IMR-90 (cell line): ENCODE results near the gene CSK. TPM values are rescaled to one million over a fixed set of nuclear protein-coding genes. Genes with fewer than 3 reads are reported as not detected.

Experiments
- ATAC-seq: fragments of 200-7000 bp; cut with Tn5 transposase; 2 replicates; pipeline ENCODE4 v1.9.1; 2020; ENCODE audit warnings: low read depth, mild to moderate bottlenecking, moderate library complexity
- BruUV-seq: library from RNA; stranded (reverse); fragments of 400-500 nt; replicated peaks from 2 replicates; lab custom pipeline; 2021; lab: Mats Ljungman, UMichigan
- CTCF ChIA-PET: fragments of 300-600 bp; formaldehyde crosslinking; extraction: SDS; loops from one replicate; lab custom pipeline; 2021; ENCODE audit warnings: antibody characterized with exemption; lab: Yijun Ruan, JAX
- POLR2A ChIA-PET: fragments of 300-600 bp; sonication (Branson Sonifier 250); formaldehyde crosslinking; loops from one replicate; lab custom pipeline; 2022; ENCODE audit warnings: antibody characterized with exemption; ENCODE audit not compliant: unreplicated experiment; lab: Charles Lee
- DNase-seq: peaks from one replicate; pipeline ENCODE4 v3.0.0; 2013
- H2AFZ ChIP-seq: replicated peaks from 2 replicates; pipeline ENCODE3; 2013; ENCODE audit warnings: low read length, mild to moderate bottlenecking; ENCODE audit not compliant: poor library complexity
- H2AK5ac ChIP-seq: 2 replicates; pipeline ENCODE4 v1.6.1; 2013; ENCODE audit warnings: low read depth, low read length, inconsistent platforms
- H2AK9ac ChIP-seq: replicated peaks from 2 replicates; pipeline ENCODE3; 2013; ENCODE audit warnings: mild to moderate bottlenecking, low read depth, low read length, moderate library complexity; ENCODE audit not compliant: poor library complexity
- H2BK120ac ChIP-seq: 2 replicates; pipeline ENCODE4 v1.6.1; 2013; ENCODE audit warnings: low read depth, low read length, inconsistent platforms
- H2BK15ac ChIP-seq: 3 replicates; pipeline ENCODE4 v1.6.1; 2013; ENCODE audit warnings: low read depth, low read length, inconsistent platforms
- H2BK20ac ChIP-seq: 2 replicates; pipeline ENCODE4 v1.6.1; 2013; ENCODE audit warnings: low read depth, mild to moderate bottlenecking, inconsistent platforms, low read length, moderate library complexity
- H2BK5ac ChIP-seq: 2 replicates; pipeline ENCODE4 v1.6.1; 2013; ENCODE audit warnings: mild to moderate bottlenecking, low read depth, low read length, inconsistent platforms; ENCODE audit not compliant: poor library complexity, severe bottlenecking
- H3K14ac ChIP-seq: replicated peaks from 2 replicates; pipeline ENCODE4 v1.6.1; 2013; ENCODE audit warnings: low read depth, low read length, inconsistent platforms
- H3K18ac ChIP-seq: 2 replicates; pipeline ENCODE4 v1.6.1; 2013; ENCODE audit warnings: low read depth, low read length, control low read depth
- H3K23ac ChIP-seq: 2 replicates; pipeline ENCODE4 v1.6.1; 2013; ENCODE audit warnings: low read depth, low read length, inconsistent platforms
- H3K27ac ChIP-seq: 2 replicates; pipeline ENCODE4 v1.5.1; 2013; ENCODE audit warnings: mild to moderate bottlenecking, control low read depth, low read length; ENCODE audit not compliant: insufficient read depth
- H3K27me3 ChIP-seq: 2 replicates; pipeline ENCODE4 v1.6.1; 2013; ENCODE audit warnings: low read length; ENCODE audit not compliant: control insufficient read depth, insufficient read depth
- H3K36me3 ChIP-seq: 2 replicates; pipeline ENCODE4 v1.6.1; 2013; ENCODE audit warnings: low read length, mixed read lengths; ENCODE audit not compliant: control insufficient read depth, insufficient read depth
- H3K4ac ChIP-seq: 2 replicates; pipeline ENCODE4 v1.6.1; 2013; ENCODE audit warnings: low read depth, low read length, inconsistent platforms
- H3K4me1 ChIP-seq: 2 replicates; pipeline ENCODE4 v1.6.1; 2013; ENCODE audit warnings: low read length, mixed read lengths; ENCODE audit not compliant: control insufficient read depth, insufficient read depth
- H3K4me2 ChIP-seq: 2 replicates; pipeline ENCODE4 v1.6.1; 2013; ENCODE audit warnings: low read depth, mild to moderate bottlenecking, control low read depth, low read length, moderate library complexity
- H3K4me3 ChIP-seq: 2 replicates; pipeline ENCODE4 v1.5.1; 2013; ENCODE audit warnings: low read depth, mild to moderate bottlenecking, control low read depth, low read length, moderate library complexity; ENCODE audit not compliant: insufficient read depth
- H3K56ac ChIP-seq: 2 replicates; pipeline ENCODE4 v1.6.1; 2013; ENCODE audit warnings: low read length, inconsistent platforms; ENCODE audit not compliant: insufficient read depth; ENCODE audit errors: extremely low read depth
- H3K79me1 ChIP-seq, 2 experiments: 2 replicates each; pipeline ENCODE4 v1.6.1; 2013; ENCODE audit warnings: low read length in 2 of 2, inconsistent platforms in 1 of 2, low read depth in 1 of 2
- H3K9ac ChIP-seq: 2 replicates; pipeline ENCODE4 v1.6.1; 2013; ENCODE audit warnings: low read depth, low read length, control low read depth
- H3K9me1 ChIP-seq: 2 replicates; pipeline ENCODE4 v1.6.1; 2013; ENCODE audit warnings: low read length, inconsistent platforms; ENCODE audit not compliant: insufficient read depth
- H3K9me3 ChIP-seq: 2 replicates; pipeline ENCODE4 v1.6.1; 2013; ENCODE audit warnings: low read length; ENCODE audit not compliant: control insufficient read depth, insufficient read depth
- H4K20me1 ChIP-seq: 2 replicates; pipeline ENCODE4 v1.6.1; 2013; ENCODE audit warnings: low read length, inconsistent platforms; ENCODE audit not compliant: insufficient read depth
- H4K5ac ChIP-seq: 2 replicates; pipeline ENCODE4 v1.6.1; 2013; ENCODE audit warnings: mild to moderate bottlenecking, low read depth, low read length, control low read depth
- H4K8ac ChIP-seq, 2 experiments: 2 replicates each; pipeline ENCODE4 v1.6.1; 2013; ENCODE audit warnings: low read depth in 2 of 2, low read length in 2 of 2, control low read depth in 1 of 2, inconsistent platforms in 1 of 2
- H4K91ac ChIP-seq: 2 replicates; pipeline ENCODE4 v1.6.1; 2013; ENCODE audit warnings: low read depth, low read length, inconsistent platforms; ENCODE audit not compliant: insufficient read depth
- CHD1 ChIP-seq: IDR thresholded peaks from 2 replicates; pipeline ENCODE4 v1.6.1; 2012; ENCODE audit warnings: low read depth, low read length, improper control_type of control experiment
- MAZ ChIP-seq: IDR thresholded peaks from 2 replicates; pipeline ENCODE4 v1.6.1; 2012; ENCODE audit warnings: low read depth, mild to moderate bottlenecking, low read length, improper control_type of control experiment, moderate library complexity, borderline replicate concordance
- RAD21 ChIP-seq: IDR thresholded peaks from 2 replicates; pipeline ENCODE4 v1.6.1; 2012; ENCODE audit warnings: low read length, improper control_type of control experiment
- WGBS, 2 experiments: methylation state at CpG; one replicate each; pipeline versions ENCODE4 v1.1.5 to v1.1.7; 2013; ENCODE audit warnings: missing lambda C conversion rate in 2 of 2; ENCODE audit not compliant: insufficient read length in 1 of 2; ENCODE audit errors: extremely low coverage in 2 of 2; 5-methylcytosine and 5-hydroxymethylcytosine counted together
- dilution Hi-C: fragments of 300-500 bp; cut with HindIII; formaldehyde crosslinking; loops from one replicate; pipeline ENCODE4 v1.14.3; 2018; ENCODE audit warnings: low sequenced_read_pairs; ENCODE audit not compliant: unreplicated experiment
- in situ Hi-C: fragments of 300-500 bp; cut with MboI; formaldehyde crosslinking; loops from 3 replicates; pipeline ENCODE4 v1.14.3; 2019; ENCODE audit warnings: low sequenced_read_pairs, inconsistent platforms, mixed read lengths
- intact Hi-C: fragments of 100-400 bp; cut with micrococcal nuclease; formaldehyde crosslinking; loops from 2 replicates; pipeline ENCODE4 v1.10.0; 2022
- polyA plus RNA-seq, 3 experiments: library from polyadenylated mRNA; depleted of rRNA; stranded (reverse); fragments of >200 nt; gene quantifications; 2 replicates each; pipeline ENCODE4 v1.2.3, GENCODE V29; 2012; ENCODE audit warnings: low replicate concordance in 1 of 3
- total RNA-seq: library from RNA; depleted of rRNA; stranded (reverse); fragments of >200 nt; gene quantifications from 2 replicates; pipeline ENCODE4 v1.2.3, GENCODE V29; 2012

The CSK gene
- total and polyA plus RNA-seq, 2 of the 4 experiments (the other 2 are of a cell fraction), result 10.8 to 54.0 TPM

GRCh38 chr15:74840851-74841775 is 59.2 kb downstream of the CSK start:
- Histone ChIP-seq H4K5ac (no peak overlapping the region), H3K4me3 (no peak overlapping the region), H4K20me1 (no peaks in the 10 kb centered on the region), H3K4ac (no peak overlapping the region), H3K4me2 (no peak overlapping the region), H2BK15ac (no peak overlapping the region), H3K18ac (no peak overlapping the region), H3K27me3 (no peaks in the 10 kb centered on the region), H2BK120ac (no peak overlapping the region), H3K9me3 (no peaks in the 10 kb centered on the region), H2BK20ac (no peak overlapping the region), H4K91ac (no peak overlapping the region), H2AFZ (no peak overlapping the region), H3K23ac (no peak overlapping the region), H3K27ac (no peak overlapping the region), H3K9me1 (0 out of 2 replicates have a peak, but pooled peaks cover 3% of the 10 kb centered on the region), H2AK5ac (no peak overlapping the region), H2BK5ac (no peak overlapping the region), H3K79me1 (peaks cover 0 to 17% of the 10 kb centered on the region in 2 experiments; a peak in 1 of 4 replicates), H2AK9ac (no peak overlapping the region), H3K56ac (no peak overlapping the region), H3K14ac (no peak overlapping the region), H3K9ac (no peak overlapping the region), H4K8ac (no peak overlapping the region), H3K36me3 (peaks cover 14% of the 10 kb centered on the region), H3K4me1 (peaks cover 4% of the 10 kb centered on the region; the same call in 1 of the 2 replicates)
- BruUV-seq, result no TSS peak
- ATAC-seq (no peak), DNase-seq (no peak)
- CTCF ChIA-PET, result no interaction called here
- TF ChIP-seq RAD21 (no peak), MAZ (no peak), CHD1 (no peak)
- in situ Hi-C loops, result no loop called here
- POLR2A ChIA-PET, result interaction anchor here (0.5 kb wide), 1 partner anchor 45 kb away, joined by 8 read pairs; no protein-coding TSS in a partner anchor
- dilution Hi-C loops, result no loop called here
- WGBS, 2 experiments, result 98% methylated on average over 6 of the region's 9 CpGs; no CpG with 5 or more reads in 1 of the 2 experiments
- intact Hi-C loops, result loop anchor here (5.0 kb wide), 2 partner anchors 51 to 66 kb away; partner anchors contain the start of genes FAM219B and MPI
